GM18505 (cell line): ENCODE data around the gene THAP4.
A peak's percentile ranks its signal among the peaks of the same experiment; 100 is the strongest.

Experiments
- ATAC-seq: cut with Tn5 transposase; IDR thresholded peaks from one replicate; pipeline ENCODE4 v1.9.1; 2021; ENCODE audit not compliant: unreplicated experiment
- POLR2A ChIP-seq: IDR thresholded peaks from 4 replicates; pipeline ENCODE4 v1.6.1; 2011; ENCODE audit warnings: borderline replicate concordance; ENCODE audit not compliant: insufficient read depth, insufficient read length; ENCODE audit errors: extremely low read depth

Gene THAP4

GRCh38 chr2:241640165-241640795, 3.3 kb upstream of the THAP4 start:
- TF ChIP-seq POLR2A: no peak
- ATAC-seq: no peak

GRCh38 chr2:241639385-241639784, 2.4 kb upstream of the THAP4 start:
- ATAC-seq: no peak

DNA sequence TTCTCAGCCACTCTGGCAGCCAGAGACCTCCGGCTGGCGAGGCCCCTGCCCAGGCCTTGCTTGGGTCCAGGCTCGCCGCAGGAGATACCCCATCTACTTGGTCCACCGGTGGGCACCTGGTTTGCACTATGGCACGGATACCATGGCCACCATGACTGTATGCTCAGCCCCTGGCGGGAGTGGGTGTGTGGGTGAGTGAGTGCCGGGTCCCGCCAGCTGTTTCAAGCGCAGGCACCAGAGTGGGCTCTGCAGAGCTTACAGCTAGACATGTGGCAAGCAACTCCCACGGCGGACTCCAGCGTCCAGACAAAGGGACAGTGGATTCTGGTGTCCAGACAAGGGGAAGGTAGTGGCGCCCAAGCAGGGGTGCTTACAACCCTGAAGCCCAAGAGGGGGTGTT, 2.0 kb upstream of the THAP4 start:
- no peak for TF ChIP-seq POLR2A
- ATAC-seq: no peak

More at GRCh38 chr2:241639385-241639784, 2.4 kb upstream of the THAP4 start:
- TF ChIP-seq POLR2A: no peak

DNA sequence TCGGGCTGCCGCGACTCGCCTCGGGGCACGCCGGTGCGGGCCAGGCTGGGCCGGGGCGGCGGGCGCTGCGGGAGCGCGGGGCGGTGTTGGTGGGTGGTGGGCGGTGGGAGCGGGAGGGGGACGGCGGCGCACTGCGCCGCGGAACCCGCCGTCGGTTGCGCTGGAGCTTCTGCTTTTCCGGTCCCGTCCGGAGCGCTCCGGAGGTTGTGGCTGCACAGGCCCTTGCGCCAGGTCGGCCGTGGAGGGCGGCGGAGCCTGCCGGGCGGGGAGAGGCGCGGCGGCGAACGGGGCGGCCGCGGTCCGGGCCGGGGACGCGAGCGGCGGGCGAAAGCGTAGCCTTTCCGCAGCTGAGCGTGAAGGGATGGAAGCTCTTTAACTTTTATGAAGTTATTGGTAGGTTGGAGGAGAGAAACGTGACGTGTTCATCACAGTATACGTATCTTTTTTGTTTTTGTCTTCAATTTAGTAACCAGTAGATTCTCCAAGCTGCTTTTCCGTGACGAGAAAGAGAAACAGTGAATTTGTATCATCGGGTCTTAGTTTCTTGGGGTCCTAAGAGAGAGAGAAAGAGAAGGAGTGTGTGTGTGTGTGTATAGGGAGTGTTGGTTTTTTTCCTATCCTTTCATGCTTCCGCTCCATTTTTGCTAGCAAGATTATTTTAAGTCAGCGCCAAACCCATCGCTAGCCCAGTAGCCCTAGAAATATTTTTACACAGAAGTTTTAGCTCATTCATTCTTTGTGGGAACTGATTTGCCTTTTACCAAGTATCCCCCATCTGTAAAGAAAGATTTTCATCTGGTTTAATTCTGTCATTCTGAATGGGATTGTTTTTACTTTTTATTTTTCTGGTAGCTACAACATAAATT, 1.1 kb upstream of the THAP4 start:
- ATAC-seq: peak; percentile 23
- no peak for TF ChIP-seq POLR2A

DNA sequence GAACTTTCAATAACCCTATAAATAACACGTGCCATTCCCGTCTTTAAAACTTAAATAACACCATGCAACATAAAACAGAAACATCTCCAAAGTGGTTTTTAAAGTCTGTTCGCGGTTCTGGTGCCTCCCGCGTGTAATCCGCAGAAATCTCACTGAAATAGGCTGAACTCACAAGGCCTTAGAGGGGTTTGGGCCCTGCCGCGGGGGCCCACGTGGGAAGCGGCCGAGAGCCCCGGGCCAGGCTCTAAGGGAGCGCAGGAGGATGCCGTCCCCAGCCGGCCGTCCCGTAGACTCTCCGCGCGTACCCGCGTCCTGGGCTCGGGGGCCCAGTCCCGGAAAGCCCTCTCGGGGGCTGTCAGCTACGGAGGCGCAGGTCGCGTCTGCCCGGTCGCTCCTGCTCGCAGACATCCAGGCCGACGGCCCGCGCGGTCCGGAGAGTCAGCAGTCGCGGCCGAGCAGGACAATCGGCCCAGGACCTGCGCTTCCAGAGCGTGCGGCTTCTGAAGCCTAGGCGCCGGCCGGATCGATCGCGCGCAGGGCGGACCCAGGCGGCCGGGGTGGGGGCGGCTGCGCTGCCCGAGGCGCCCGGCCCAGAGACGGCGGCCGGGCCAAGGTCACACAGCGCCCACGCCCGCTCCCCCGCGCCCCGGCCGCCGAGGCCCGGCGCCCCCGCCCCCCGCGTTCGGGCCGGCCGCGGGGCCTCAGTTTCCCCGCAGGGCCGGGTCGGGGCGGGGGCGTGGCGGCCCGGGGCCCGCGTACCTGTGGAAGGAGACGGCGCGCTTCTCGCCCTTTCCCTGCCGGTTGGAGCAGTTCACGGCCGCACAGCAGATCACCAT, 558 bp downstream of the THAP4 start:
- TF ChIP-seq POLR2A: no peak
- peak; percentile 28 for ATAC-seq

DNA sequence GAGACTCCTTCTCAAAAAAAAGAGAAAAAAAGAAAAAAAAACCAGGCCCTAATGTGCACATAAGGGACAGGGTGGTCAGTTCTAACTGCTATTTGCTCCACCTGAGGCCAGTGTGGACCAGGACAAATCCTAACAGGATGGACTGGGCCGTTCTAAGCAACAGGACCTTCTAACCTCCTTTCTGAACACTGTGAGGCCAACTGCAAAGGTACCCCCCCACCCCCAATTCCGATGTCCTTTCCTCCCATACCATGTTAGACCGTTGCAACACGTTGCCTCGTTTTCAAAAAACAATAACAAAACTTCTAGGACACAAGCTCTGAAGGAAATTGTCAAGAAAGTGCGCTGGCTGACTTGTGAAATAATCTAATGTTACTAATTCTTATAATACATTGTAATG, 1.2 kb downstream of the THAP4 start:
- no peak for TF ChIP-seq POLR2A
- no peak for ATAC-seq

DNA sequence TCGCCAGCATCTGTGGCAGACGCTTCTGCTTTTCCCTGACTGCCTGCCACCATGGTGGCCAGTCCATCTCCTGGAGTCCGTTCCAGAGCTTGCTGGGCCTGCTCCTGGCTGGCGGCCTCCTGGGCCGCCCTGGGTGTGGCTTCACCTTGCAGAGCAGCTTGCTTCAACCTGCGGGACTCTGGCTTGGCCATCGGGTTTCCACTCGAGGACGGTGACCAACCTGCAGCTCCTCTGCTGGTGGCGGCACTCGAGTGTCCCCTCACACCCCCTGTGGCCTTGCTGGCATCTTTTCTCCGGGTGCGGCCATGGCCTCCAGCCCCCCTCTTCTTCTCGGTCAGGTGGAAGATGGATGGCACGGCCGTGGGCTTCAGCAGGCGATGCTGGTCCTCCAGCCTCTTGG, 3.4 kb downstream of the THAP4 start:
- no peak for TF ChIP-seq POLR2A
- no peak for ATAC-seq

DNA sequence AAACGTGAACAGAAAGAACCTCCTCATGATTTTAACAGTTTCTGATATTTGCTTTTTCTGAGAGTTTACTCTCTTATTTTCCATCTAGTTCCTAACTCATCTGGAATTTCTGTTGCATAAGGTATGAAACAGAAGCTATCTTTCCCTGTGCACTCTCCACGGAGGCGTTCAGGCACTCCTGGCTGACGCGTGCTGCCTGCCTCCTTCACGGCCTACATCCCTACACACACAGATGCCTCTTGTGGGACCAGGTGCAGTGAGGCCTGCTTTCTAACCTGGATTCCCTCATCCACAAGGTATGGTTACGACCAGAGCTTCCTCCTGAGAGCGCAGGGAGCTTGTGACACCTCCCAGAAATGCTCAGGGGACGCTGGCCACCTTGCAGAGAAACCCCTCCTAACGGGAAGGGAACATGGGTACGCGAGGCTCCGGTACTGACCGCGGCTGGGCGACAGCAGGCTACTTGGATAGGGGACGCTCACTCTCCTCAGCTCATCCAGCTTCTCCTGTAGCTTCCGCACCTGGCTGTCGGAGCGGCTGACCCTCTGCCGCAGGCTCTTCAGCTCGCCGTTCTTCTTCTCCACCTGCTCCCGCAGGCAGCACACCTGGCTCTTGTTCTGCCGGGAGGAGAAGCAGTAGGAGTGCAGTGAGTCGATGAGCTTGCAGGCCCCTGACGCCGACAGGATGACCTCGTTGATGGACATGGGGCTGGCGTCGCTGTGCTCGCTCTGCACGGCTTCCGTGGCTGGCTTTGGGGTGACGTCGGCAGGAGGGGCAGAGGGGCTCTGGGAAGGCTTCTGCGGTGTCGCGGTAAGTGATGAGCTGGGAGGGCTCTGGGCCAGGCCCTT, 4.3 kb downstream of the THAP4 start:
- ATAC-seq: no peak
- no peak for TF ChIP-seq POLR2A

DNA sequence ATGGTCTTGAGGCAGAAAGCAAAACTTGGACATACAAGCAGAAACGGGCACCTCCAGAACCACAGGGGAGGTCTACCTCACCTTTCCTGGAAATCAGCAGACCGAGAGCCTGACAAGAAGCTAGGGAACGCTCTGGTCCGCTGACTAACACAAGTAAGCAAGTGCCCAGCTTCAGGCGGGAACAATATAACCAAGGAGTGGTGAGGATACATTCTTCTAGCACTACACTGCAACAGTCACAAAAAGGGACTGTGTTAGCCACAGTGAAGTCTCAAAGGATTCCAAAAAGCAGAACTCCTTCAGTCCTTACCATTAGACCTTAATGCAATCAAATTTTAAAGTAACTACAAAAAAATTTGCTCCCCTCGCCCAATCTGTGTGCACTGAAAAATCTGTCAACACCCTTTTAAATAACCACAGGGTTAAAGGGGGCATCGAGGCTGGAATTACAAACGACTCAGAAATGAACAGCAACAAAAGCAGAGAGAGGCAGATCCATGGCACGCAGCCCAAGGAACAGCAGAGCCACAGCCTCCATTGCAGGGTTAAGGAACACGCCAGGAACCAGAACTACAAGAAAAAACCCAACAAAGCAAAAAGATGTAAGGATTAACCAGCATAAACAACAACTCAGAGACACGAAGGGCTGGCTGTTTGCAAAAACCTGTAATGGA, 7.1 kb downstream of the THAP4 start:
- no peak for TF ChIP-seq POLR2A

GRCh38 chr2:241627675-241628074, 9.3 kb downstream of the THAP4 start:
- ATAC-seq: no peak

More for the DNA sequence above, 7.1 kb downstream of the THAP4 start:
- ATAC-seq: no peak

GRCh38 chr2:241620419-241620769, 16.6 kb downstream of the THAP4 start:
- TF ChIP-seq POLR2A: no peak
- no peak for ATAC-seq

More at GRCh38 chr2:241627675-241628074, 9.3 kb downstream of the THAP4 start:
- TF ChIP-seq POLR2A: no peak

GRCh38 chr2:241619597-241620418, 17.1 kb downstream of the THAP4 start:
- TF ChIP-seq POLR2A: no peak
- no peak for ATAC-seq

- no peak for ATAC-seq
- no peak for TF ChIP-seq POLR2A
These were observed 18.1 kb downstream of the THAP4 start for GRCh38 chr2:241618829-241619228.
